Ishikawa (cell line): ENCODE results near the gene CCDC7.

Experiments
- CEBPB ChIP-seq: IDR thresholded peaks from 2 replicates; pipeline ENCODE4 v1.6.1; 2012
- CREB1 ChIP-seq: IDR thresholded peaks from 2 replicates; pipeline ENCODE4 v1.6.1; 2012; ENCODE audit warnings: low read depth
- EP300 ChIP-seq: IDR thresholded peaks from 2 replicates; pipeline ENCODE4 v1.6.1; 2012; ENCODE audit warnings: borderline replicate concordance
- FOXM1 ChIP-seq: IDR thresholded peaks from 2 replicates; pipeline ENCODE4 v1.6.1; 2012; ENCODE audit warnings: low read depth, borderline replicate concordance
- MAX ChIP-seq: IDR thresholded peaks from 2 replicates; pipeline ENCODE4 v1.6.1; 2012
- NFIC ChIP-seq: IDR thresholded peaks from 2 replicates; pipeline ENCODE4 v1.6.1; 2012
- RAD21 ChIP-seq: IDR thresholded peaks from 2 replicates; pipeline ENCODE4 v1.6.1; 2012; ENCODE audit warnings: low read depth
- REST ChIP-seq: IDR thresholded peaks from 2 replicates; pipeline ENCODE4 v1.6.1; 2012; ENCODE audit warnings: low read depth, mild to moderate bottlenecking
- TAF1 ChIP-seq: IDR thresholded peaks from 2 replicates; pipeline ENCODE4 v1.6.1; 2012; ENCODE audit warnings: low read depth, mild to moderate bottlenecking
- USF1 ChIP-seq: IDR thresholded peaks from 2 replicates; pipeline ENCODE4 v1.6.1; 2012
- YY1 ChIP-seq: IDR thresholded peaks from 2 replicates; pipeline ENCODE4 v1.6.1; 2012; ENCODE audit warnings: low read depth
- ZBTB7A ChIP-seq: IDR thresholded peaks from 2 replicates; pipeline ENCODE4 v1.6.1; 2012; ENCODE audit warnings: low read depth

- TF ChIP-seq EP300: no peak
- no peak for TF ChIP-seq MAX
- no peak for TF ChIP-seq CREB1
- TF ChIP-seq ZBTB7A: no peak
- TF ChIP-seq CEBPB: no peak
- TF ChIP-seq FOXM1: no peak
- no peak for TF ChIP-seq RAD21
- TF ChIP-seq NFIC: no peak
- TF ChIP-seq REST: no peak
- no peak for TF ChIP-seq YY1
- no peak for TF ChIP-seq TAF1
- TF ChIP-seq USF1: no peak
Observed at GRCh38 chr10:32888161-32888927, 442.4 kb downstream of the CCDC7 start.
